ENCODE results near the gene C10orf90.

The C10orf90 gene

DNA sequence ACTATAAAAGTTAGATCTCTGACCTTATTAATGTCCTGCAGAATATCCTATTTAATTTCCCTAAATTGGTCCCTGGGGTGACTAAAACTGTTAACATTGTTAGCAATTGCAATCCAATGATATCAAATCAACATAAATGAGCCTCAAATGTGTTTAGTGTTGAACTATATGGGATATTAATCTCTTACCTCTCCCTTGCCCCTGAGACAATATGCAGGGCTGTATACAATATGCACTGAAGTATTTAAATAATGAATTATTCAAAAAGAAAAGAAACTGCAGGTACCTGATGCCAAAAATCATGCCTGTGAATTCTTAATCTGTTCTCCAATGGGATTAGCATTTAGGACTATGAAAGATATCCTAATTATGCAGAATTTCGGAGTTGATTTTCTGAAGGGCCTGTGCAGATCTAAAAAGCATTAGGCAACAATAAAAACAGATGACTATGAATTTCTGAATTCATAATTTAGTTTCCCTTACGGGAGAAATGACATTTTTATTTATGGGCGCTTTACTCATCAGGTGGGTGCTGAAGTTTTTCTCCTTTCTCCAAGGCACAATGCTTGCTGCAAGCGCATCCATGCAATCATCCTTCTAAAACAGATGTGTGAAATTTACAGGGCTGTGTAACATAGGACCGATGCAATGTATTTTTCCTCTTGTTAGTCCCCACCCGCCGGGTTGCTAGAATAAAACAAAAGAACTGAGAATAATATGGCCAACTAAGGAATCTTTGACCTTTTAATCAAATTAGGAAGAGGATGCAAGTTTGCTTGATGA, 5.4 kb upstream of the C10orf90 start:
- in situ Hi-C loops (cut with MboI; ENCODE audit: low pct_unique_long_range_greater_than_20kb, low sequenced_read_pairs) = no loop called here

GRCh38 chr10:126674741-126675515, 4.4 kb upstream of the C10orf90 start:
- in situ Hi-C loops (cut with MboI; ENCODE audit: low pct_unique_long_range_greater_than_20kb, low sequenced_read_pairs) = no loop called here

More for the DNA sequence above, 5.4 kb upstream of the C10orf90 start:
- no peak for DNase-seq

GRCh38 chr10:126673565-126673964, 3.1 kb upstream of the C10orf90 start:
- DNase-seq = no peak
- in situ Hi-C loops (cut with MboI; ENCODE audit: low pct_unique_long_range_greater_than_20kb, low sequenced_read_pairs) = no loop called here

More at GRCh38 chr10:126674741-126675515, 4.4 kb upstream of the C10orf90 start:
- DNase-seq = no peak

DNA sequence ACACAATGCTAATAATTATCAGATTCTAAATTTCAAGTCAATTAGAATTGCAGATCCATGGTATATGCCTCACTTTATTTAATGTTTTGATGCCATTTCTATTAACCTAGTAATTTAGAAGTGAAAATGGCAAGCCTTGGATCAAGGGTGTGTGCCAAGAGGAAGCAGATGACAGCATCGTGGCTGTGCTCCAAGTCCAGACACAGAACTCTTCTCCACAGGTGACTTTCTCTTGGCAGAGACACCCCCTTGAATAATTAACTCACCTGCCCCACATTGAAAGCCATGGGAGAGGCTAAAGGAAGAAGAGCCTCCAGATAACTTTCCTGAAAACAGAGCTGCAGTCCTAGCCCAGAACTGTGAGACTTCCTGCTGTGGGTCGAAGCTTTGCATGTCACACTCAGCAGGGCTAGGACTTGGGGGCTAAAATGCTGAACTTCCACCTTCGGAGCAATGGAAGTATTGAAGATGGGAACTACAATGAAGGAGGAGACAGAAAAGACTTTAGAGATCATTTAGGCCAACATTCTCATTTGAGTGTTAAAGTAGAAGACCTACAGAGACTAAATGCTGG, 996 bp upstream of the C10orf90 start:
- no peak for DNase-seq
- in situ Hi-C loops (cut with MboI; ENCODE audit: low pct_unique_long_range_greater_than_20kb, low sequenced_read_pairs) = no loop called here

GRCh38 chr10:126670895-126671261, 385 bp upstream of the C10orf90 start:
- no peak for DNase-seq
- in situ Hi-C loops (cut with MboI; ENCODE audit: low pct_unique_long_range_greater_than_20kb, low sequenced_read_pairs) = no loop called here

GRCh38 chr10:126669168-126669567, 1.3 kb downstream of the C10orf90 start:
- in situ Hi-C loops (cut with MboI; ENCODE audit: low pct_unique_long_range_greater_than_20kb, low sequenced_read_pairs) = no loop called here
- DNase-seq = no peak

DNA sequence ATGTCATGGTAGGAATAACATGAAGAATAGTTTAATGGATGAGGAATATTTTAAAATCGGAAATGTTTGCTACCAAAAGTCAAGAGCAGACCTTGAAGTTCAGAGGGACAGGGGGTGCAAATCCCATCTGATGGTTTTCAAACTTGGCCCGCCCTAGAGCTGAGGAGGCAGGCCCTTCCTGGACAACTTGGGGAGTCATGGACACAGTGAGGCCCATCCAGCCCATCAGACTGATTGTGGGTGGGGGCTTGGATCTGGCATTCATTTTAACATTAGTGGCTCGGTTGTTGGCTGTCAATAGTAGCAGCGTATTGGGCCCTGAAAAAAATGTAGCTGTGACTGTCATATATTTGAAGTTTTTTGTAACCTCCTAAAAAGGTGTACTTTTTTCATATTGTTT, 2.0 kb downstream of the C10orf90 start:
- no peak for DNase-seq
- in situ Hi-C loops (cut with MboI; ENCODE audit: low pct_unique_long_range_greater_than_20kb, low sequenced_read_pairs) = no loop called here

DNA sequence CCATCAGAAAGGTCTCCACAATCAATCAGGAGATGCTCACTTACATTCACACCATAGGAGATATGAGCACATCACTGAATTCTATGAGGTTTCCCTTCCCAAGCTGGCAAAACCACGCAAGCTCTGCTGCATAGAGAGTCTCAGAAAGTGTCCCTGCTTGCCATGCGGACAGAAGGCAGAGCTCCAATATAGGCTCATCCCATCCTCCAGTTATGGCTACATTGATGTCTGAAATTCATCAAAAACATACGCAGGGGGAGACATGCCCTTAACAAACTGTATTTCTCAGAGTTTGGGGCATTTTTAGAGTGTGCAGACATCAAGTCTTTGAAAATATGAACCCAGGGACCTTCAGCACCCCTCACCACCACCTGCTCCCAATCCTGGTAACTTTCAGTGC, 2.9 kb downstream of the C10orf90 start:
- no peak for DNase-seq
- in situ Hi-C loops (cut with MboI; ENCODE audit: low pct_unique_long_range_greater_than_20kb, low sequenced_read_pairs) = no loop called here

DNA sequence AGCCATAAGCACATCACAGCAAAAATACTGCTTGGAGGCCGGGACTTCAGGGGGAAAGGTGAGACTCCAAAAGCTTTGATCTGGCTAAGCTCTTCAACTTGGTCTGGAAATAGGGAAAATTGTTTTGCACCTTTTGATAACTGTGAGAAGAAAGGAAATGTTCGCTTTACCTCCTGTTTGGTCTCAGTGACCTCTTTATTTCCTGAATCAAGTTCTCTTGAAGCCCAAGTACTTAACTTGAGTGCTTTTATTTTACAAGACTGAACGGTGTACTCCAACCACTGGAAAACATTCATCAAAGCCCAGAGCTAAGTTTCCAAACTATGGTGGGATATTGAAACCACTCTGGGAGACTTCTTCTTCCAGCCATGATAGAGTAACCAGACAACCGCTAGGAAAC, 5.3 kb downstream of the C10orf90 start:
- in situ Hi-C loops (cut with MboI; ENCODE audit: low pct_unique_long_range_greater_than_20kb, low sequenced_read_pairs) = no loop called here

DNA sequence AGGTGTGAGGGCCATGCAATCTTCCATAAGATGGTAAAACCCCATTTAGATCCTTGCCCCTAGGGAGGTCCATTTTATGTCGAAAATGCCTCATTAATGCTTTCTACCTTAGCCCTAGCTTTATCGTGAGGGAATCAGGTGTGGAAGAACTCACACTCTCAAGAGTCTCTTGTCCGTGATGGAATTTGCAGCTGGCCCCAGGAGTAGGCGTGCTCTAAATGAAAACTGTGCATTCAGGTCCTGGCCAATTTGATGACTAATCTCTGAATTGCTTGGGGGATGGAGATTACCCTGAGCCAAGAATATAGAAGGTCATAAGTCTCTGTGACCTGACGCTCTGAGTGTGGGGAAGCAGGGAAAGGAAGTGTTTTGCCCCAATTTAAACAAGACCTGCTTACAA, 6.6 kb downstream of the C10orf90 start:
- in situ Hi-C loops (cut with MboI; ENCODE audit: low pct_unique_long_range_greater_than_20kb, low sequenced_read_pairs) = no loop called here
- DNase-seq = no peak

More for the DNA sequence above, 5.3 kb downstream of the C10orf90 start:
- DNase-seq = no peak

GRCh38 chr10:126663328-126663727, 7.2 kb downstream of the C10orf90 start:
- in situ Hi-C loops (cut with MboI; ENCODE audit: low pct_unique_long_range_greater_than_20kb, low sequenced_read_pairs) = no loop called here
- peak; percentile 9 for DNase-seq

DNA sequence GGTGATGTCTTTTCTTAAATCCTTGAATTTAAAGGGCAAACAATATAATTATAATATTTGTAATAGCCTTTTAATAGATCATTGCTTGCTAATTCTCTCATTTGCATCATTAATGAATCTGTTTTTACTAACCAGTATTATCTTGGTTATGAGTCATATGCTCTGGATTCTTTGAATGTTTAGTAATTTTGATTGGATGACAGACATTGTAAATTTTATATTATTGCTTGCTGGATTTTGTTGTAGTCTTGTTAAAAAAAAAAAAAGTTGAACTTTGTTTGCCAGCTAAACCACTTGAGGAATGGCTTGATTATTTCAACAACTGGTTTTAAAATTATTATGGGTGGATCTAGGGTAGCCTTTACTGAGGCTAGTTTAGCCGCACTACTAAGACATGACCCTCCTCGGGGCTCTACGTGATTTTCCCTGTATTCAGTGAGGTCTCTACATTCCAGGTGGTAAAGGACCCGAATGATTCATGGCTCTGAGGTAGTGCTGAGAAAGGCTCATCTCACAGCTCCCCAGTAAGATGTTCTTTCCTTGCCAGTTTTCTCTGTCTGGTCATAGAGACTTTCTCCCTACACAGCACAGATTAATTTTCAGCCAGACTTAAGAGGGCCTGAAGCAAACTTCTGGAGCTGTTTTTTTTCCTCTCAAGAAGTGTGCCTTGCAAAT, 8.5 kb downstream of the C10orf90 start:
- no peak for DNase-seq
- in situ Hi-C loops (cut with MboI; ENCODE audit: low pct_unique_long_range_greater_than_20kb, low sequenced_read_pairs) = no loop called here

DNA sequence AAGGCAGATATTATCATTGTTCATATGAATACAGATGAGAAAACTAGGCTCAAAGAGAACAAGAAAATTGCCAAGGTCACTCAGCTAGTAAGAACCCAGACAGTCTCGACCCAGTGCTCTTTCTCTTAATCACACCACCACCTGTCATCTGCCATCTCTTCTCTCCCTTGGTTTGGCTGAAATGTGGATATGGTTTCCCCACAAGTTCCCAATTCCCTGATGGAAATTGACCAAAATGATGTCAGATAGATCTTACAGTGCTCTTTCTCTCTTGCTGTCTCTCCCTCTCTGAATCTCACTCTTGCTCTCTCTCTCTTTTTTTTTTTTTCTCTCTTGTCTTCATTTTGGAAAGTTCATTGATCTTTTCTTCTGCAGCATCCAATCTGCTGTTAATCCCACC, 9.1 kb downstream of the C10orf90 start:
- in situ Hi-C loops (cut with MboI; ENCODE audit: low pct_unique_long_range_greater_than_20kb, low sequenced_read_pairs) = no loop called here
- no peak for DNase-seq

DNA sequence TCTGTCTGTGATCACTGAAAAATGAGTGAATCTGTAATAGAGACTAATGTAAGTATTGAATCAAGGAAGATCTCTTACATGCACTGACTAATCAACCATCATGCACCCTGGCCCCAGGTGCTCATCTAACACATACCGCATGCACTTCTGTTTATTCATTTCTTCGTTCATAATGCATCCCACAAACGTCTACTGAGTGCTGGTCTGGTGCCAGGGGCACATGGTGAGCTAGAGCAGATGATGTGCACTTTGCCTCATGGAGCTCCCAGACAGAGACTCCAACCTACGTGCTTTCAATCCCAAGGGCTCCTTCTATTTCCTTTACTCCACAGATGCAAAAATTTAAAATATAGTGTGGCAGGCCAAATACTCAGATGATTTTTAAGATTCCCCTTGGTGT, 10.7 kb downstream of the C10orf90 start:
- in situ Hi-C loops (cut with MboI; ENCODE audit: low pct_unique_long_range_greater_than_20kb, low sequenced_read_pairs) = no loop called here

GRCh38 chr10:126658928-126659327, 11.6 kb downstream of the C10orf90 start:
- in situ Hi-C loops (cut with MboI; ENCODE audit: low pct_unique_long_range_greater_than_20kb, low sequenced_read_pairs) = no loop called here

More for the DNA sequence above, 10.7 kb downstream of the C10orf90 start:
- DNase-seq = no peak

DNA sequence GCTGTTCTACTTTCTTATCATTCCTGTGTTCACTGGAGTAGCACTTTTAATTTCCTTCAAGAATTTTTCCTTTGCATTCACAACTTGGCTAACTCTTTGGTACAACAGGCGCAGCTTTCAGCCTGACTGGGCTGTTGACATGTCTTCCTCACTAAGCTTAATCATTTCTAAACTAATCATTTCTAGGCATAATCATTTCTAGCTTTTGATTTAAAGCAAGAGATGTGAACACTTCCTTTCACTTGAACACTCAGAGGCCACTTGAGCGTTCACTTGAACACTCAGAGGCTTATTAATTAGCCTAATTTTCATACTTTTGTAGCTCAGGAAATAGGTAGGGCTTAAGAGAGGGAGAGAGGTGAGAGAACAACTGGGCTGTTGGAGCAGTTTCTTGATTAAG, 15.9 kb downstream of the C10orf90 start:
- no peak for DNase-seq
- in situ Hi-C loops (cut with MboI; ENCODE audit: low pct_unique_long_range_greater_than_20kb, low sequenced_read_pairs) = no loop called here

More at GRCh38 chr10:126658928-126659327, 11.6 kb downstream of the C10orf90 start:
- DNase-seq = no peak

- in situ Hi-C loops (cut with MboI; ENCODE audit: low pct_unique_long_range_greater_than_20kb, low sequenced_read_pairs) = no loop called here
- no peak for DNase-seq
These were observed 19.0 kb downstream of the C10orf90 start for GRCh38 chr10:126651467-126651866.

DNA sequence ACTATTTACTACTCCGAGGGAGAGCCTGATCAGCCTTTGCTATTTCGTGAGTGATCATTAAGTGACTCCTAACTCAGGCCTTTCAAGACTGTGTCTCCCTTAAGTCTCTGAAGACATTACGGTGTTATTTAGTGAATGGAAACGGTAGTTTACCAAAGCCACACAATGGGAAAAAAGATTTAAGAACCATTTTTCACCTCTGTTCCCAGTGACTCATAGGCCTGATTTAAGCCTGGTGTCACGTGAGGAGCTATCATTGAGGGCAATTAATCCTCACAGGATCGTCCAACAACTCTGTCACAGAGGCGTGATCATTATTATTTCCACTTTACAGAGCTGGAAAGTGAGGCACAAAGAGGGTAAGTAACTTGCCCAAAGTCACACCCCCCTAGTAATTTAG, 20.3 kb downstream of the C10orf90 start:
- in situ Hi-C loops (cut with MboI; ENCODE audit: low pct_unique_long_range_greater_than_20kb, low sequenced_read_pairs) = no loop called here
- no peak for DNase-seq

GRCh38 chr10:126647116-126647515, 23.4 kb downstream of the C10orf90 start:
- no peak for DNase-seq
- in situ Hi-C loops (cut with MboI; ENCODE audit: low pct_unique_long_range_greater_than_20kb, low sequenced_read_pairs) = no loop called here

GRCh38 chr10:126646110-126646509, 24.4 kb downstream of the C10orf90 start:
- no peak for DNase-seq
- in situ Hi-C loops (cut with MboI; ENCODE audit: low pct_unique_long_range_greater_than_20kb, low sequenced_read_pairs) = no loop called here
